IPS DF 4.7 (cell line): ENCODE results near the gene ABCG4.
"Not testable (repeated sequence)": the region's sequence is repeated elsewhere in the genome, so short reads cannot be mapped to it uniquely, and the experiment has no call there.

Source experiments
- DNase-seq: peaks from one replicate; pipeline ENCODE4 v3.0.0-alpha.2; 2013; ENCODE audit warnings: low spot score; ENCODE audit errors: extremely low read depth

ABCG4 gene

DNA sequence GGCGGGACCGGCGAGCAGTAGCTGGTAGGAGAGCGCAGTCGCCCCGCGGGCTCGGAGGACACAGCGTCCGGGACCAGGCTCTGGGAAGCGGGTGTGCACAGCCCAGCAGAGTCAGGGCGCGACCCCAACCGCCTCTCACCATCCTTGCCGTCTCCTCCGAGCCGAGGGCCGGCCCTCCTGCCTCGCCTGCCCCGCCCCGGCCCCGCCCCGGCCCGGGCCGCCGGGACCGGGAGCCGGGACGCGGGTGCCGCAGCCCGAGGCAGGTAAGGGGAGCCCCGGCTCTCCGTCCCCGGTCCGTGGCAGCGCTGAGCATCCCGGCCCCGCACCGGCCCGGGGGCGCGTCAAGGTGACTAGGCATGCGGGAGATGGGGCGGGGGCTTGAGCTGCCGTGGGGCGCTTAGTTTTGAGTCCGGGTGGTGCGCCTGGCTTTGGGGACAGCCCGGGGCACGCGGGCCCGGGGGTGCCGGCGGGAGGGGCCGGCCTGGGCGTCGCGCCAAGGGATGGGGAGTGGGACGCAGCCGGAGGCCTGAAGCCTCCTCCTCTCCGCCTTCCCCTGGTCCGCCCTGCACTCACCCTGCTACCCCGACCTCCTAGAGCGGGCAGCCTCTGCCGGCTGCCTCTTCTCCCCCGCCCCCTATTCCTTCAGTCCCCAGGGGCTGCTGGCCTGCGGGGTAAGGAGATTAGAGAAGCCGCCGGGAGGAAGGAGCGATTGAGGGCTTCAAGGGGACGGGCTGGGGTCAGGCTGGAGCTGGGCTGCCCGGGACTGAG, at the start of gene ABCG4:
ABCG4 (plus strand) TSS at position 35 of the 768 bp plus-strand sequence. CDS start 914 bp downstream, outside the sequence.
- DNase-seq, result no peak

- DNase-seq, result no peak
Measured at GRCh38 chr11:119099711-119100110, 49.1 kb upstream of the ABCG4 start.

DNA sequence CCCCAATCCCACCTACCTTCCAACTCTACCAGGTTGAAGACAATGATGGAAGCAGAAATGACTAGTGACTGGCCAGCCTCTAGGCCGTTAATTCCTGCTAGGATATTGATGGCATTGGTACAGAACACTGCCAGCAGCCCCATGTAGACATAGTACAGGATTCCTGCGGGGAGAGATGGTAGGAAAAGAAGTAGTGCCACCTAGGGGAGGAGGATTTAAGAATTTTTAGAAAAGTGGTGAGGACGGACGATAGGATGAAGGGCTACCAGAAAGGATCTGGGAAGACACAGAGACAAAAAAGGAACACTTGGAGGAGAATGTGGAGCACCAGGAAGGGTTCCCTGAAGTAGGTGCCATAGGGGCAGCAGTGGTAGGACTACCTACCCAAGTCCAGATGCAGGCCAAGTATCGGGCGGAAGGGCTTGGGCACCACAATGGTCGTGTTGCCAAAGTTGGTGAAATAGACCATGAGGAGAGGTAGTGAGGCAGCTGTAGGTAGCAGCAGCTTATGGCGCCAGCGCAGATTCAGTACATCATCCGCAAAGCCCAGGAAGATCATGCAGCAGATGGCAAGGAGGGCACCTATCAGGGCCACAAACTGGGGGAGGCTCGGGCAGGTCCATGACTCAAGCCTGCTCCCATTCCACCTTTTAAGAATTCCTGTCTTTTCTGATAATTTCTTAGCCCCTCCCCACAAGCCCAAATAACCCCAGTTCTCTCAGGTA, 48.4 kb upstream of the ABCG4 start:
- DNase-seq, result no peak

GRCh38 chr11:119100994-119101758, 47.7 kb upstream of the ABCG4 start:
- DNase-seq, result no peak

GRCh38 chr11:119101759-119102423, 47.0 kb upstream of the ABCG4 start, which contains the start of gene DPAGT1:
DPAGT1 (minus strand) TSS chr11:119101853; CDS start chr11:119101655, 198 bp downstream.
- peak; percentile 95 for DNase-seq

DNA sequence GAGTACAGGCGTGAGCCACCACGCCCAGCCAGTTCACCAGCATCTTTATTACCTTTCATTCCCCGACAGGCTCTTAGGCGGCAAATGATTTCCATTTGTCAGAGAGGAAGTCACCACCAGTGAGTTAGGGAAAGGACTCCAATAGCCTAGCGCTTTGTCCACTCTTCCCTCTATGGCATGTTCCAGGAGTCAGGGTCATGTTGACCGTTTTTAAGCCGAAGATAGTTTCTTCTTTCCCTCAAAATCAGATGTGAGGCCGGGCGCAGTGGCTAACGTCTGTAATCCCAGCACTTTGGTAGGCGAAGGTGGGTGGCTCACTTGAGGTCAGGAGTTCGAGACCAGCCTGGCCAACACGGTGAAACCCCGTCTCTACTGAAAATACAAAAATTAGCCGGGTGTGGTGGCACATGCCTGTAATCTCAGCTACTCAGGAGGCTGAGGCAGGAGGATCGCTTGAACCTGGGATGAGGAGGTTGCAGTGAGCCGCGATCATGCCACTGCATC, 45.6 kb upstream of the ABCG4 start:
- DNase-seq, result not testable (repeated sequence)

- no peak for DNase-seq
Measured at GRCh38 chr11:119103793-119104192, 45.1 kb upstream of the ABCG4 start.

DNA sequence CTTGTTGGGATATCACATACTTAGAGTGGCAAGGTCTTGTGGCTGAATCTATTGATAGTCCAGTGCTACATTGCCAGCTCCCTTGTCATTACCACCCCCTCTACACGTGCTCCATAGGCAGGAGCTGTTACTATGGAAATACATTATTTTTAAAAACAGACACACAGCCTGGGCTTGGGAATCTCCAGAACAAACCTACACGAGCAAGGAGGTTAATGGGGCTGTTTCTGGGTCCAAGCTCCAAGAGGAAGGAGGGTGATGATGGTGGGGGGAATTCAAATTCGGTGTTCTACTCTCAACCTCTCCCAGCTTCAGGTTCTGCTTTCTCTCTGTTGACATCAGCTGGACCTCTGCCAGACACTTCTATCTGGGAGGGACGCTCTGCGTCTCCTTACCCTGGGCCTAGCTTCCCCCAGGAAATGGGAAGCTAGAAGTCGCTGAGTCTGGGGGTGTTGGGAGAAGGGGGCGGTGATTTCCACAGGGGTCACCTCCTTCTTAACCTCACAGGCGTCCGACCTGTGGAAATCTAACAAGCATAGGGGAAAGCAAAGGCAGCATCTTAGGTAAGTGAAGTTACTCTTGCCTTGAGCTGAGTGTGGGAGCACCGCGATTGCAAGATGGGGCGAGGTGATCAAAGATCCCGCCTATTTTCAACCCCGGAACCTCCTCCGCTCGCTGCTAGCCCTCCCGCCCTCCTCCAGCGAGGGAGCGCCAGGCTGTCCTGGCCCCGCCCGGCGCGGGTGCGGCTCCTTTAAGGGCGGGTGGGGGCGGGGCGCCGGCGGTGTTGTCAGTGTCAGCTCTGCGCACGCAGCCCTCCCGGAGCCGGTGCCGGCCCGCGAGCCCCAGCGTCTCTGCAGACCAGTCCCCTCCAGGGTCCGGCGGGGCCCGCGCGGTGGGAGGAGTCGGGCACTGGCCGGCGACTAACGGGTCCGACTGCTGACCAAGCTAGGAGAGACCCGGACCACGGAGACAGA, 42.0 kb upstream of the ABCG4 start, which contains the start of gene C2CD2L:
C2CD2L (plus strand) TSS at position 781 of the 974 bp plus-strand sequence. CDS start 398 bp downstream, outside the sequence.
- no peak for DNase-seq

DNA sequence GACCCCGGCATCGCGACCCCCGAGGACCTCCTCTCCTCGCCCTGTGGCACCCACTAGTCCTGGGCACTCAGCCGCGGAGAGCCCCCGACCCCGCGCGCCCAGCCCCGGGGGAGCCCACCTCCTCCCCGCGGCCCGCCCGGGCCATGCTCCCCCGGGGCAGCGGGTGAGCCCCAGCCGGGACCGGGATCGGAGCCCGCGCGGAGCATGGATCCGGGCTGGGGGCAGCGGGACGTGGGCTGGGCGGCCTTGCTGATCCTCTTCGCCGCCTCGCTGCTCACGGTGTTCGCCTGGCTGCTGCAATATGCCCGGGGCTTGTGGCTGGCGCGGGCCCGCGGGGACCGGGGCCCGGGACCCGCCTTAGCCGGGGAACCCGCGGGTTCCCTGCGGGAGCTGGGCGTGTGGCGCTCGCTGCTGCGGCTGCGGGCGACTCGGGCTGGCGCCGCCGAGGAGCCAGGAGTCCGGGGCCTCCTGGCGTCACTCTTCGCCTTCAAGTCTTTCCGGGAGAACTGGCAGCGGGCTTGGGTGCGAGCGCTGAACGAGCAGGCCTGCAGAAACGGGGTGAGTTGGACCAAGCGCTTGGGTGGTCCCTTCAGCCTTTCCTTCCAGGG, 41.2 kb upstream of the ABCG4 start:
- DNase-seq, result no peak

DNA sequence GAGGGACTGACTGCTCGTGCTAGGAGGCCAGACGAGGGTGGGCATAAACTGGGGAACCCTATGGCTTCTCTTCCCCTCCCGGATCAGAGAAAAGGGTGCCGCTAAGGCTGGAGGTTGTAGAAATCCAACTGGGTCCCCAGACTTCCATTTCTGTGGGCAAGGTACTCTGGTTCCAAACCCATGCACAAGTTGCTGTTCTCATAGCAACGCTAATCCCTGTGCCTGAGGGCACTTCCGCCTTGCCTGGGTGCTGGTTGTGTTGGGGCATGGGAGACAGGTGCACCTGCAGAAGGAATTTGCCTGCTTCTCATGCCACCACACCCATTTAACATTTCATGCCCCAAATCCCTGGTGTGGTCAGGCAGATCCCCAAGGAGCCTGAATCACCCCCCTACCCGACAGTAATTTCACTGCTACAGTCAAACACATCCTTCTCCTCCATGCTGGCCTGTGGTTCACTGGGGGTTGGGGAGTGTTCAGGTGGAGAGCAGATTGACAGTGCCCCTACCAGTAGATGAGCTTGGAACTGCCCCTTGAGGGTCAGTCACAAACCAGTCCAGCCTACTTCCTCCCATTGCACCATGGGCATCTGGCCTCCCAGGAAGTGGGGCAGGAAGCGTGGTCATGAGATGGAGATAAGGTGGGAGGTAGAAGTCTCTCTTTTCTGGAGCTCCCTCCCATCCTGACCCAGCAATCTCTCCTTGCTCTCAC, 40.6 kb upstream of the ABCG4 start:
- DNase-seq, result no peak

DNA sequence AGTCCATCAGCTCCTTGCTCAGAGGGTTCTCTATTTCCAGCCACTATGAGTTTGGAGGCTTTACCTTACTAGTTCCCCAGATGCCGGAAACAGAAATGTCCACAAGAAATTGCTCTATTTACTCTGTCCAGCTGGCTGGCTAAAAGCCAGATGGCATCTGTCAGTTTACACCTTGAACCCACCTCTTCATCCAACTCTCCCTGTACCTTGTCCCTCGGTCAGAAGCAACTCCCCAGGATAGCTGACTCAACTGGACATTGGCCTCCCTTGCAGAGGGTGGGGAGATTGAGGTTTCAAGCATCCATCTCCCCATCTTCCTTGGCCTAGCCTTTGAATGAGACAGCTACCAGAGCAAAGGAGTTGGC, 40.0 kb upstream of the ABCG4 start:
- no peak for DNase-seq

DNA sequence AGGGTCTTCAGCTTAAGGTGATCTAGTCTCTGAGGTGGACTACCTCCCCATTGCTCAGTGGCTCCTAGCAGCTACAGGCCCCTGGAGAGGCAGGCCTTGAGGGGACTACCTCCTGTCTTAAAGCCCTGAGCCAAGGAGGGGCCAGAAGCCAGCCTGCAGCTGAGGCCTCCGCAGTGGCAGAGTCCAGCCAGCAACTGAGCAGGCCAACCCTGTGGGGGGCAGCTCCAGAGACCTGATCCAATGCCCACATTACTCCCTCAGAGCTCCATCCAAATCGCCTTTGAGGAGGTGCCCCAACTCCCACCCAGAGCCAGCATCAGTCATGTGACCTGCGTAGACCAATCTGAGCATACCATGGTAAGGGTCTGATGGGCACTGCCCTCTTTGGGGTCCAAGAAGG, 39.0 kb upstream of the ABCG4 start:
- DNase-seq, result no peak

GRCh38 chr11:119110439-119110838, 38.4 kb upstream of the ABCG4 start:
- DNase-seq, result no peak

DNA sequence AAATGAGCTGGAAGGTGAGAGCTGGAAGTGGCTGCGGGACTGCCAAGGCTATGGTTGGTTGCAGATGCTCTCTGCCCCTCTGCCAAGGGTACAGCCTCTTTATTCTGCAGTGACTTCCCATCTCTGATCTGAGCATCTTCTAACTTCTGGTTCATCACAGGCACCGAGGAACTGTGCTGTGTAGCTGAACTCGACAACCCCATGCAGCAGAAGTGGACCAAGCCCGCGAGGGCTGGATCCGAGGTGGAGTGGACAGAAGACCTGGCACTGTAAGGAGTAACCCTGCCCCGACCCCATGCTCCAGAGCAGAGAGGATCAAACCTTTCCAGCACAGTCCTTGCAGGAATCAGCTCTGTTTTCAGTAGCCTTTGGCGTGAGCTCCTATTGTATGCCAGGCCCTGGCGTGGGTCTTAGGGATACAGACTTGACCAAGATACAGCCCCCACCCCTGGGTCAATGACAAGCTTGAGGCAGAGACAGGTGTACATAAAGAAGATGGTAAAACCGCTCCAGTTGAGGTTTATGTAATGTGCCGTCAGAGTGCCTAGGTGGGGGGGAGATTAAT, 37.4 kb upstream of the ABCG4 start:
- no peak for DNase-seq

DNA sequence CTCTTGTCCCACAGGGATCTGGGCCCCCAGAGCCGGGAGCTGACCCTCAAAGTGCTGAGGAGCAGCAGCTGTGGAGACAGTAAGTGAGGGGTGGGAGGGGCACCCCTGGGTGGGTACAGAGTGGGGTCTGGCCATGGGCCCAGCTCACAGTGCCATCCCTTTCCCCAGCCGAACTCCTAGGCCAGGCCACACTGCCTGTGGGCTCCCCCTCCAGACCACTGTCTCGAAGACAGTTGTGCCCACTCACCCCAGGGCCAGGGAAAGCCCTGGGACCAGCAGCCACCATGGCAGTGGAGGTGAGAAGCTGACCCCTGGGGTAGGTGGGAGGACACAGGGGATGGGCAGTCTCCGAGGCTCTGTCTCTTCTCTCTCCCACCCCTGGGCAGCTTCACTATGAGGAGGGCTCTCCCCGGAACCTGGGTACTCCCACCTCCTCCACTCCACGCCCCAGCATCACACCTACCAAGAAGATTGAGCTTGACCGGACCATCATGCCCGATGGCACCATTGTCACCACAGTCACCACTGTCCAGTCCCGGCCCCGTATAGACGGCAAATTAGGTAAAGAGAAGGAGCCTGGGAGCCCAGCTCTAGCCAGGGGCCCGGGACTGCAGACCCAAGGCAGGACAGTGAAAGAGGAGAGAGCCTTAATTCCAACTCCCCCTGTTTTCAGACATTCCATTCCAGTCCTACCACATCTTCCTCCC, 36.4 kb upstream of the ABCG4 start:
- DNase-seq, result no peak

DNA sequence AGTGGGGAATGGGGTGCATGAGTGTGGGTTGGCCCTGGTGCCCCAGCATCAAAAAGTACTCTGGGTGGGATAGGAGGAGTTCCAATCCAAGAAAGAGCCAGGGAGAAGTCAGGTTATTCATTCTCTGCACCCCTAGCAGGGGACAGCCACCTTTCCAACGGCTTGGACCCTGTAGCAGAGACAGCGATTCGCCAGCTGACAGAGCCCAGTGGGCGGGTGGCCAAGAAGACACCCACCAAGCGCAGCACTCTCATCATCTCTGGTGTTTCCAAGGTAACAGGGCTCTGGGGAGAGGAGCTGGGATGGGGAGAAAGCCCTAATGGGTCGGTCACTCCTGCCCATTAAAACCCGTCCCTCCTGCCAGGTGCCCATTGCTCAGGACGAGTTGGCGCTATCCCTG, 35.1 kb upstream of the ABCG4 start:
- no peak for DNase-seq

DNA sequence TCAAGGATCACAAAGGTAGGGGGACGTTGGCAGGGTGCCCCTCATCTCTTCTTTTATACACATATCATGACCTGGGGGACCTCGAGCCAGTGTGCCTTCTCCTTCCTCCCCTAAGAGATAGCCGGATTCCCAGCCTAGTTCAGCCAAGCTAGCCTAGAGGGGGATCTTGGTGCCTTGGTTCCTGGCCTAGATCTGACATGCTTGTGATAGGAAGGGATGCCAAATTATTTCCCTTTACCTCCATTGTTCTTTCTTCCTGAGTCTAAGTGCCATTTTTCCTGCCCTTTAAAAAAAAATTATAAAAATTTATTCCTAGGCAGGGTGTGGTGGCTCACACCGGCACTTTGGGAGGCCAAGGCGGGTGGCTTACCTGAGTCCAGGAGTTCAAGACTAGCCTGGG, 34.5 kb upstream of the ABCG4 start:
- no peak for DNase-seq
